NCI-H1417 (cell line): Measurements from ENCODE around the gene CALCR.

Experiments
- DNase-seq, 3 experiments: peaks; one replicate each; lab custom pipeline; 2025; lab: John Stamatoyannopoulos, UW

The CALCR gene

DNA sequence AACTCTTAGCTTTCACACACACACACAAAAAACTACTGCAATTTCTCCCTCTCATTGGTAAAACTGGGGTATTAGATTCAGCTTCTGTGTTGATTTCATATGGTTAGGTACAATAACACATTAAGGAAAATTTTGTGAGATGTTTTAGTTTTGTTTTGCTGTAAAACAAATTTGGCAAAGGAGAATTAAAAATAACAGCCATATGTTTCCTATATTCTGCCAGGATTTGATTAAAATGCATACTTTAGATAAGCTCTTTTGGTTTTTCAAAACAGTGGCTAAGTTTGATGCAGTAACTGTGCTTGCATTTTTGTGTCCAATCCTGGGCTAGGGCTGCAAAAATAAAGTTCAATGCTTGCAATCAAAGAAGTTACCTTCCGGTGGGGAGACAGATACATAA is 126.3 kb downstream of the CALCR start:
- DNase-seq = no peak

DNA sequence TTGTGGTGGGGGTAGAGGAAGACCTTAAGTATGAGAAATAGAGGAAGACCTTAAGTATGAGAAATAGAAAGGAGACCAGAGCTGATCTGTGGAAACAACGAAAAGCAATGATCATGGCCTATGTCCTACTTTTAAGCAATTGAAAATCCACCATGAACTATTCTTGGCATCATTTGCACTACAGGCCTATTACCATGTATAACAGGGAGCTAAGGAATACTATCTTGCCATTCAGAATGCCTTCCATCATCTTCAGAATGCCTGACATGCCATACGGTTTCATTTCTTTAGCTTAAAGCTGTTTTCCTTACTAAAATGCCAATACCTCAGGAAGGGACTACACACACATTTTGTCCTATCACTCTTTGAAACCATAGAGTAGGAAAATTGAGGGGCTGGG is 127.0 kb downstream of the CALCR start:
- DNase-seq = no peak

DNA sequence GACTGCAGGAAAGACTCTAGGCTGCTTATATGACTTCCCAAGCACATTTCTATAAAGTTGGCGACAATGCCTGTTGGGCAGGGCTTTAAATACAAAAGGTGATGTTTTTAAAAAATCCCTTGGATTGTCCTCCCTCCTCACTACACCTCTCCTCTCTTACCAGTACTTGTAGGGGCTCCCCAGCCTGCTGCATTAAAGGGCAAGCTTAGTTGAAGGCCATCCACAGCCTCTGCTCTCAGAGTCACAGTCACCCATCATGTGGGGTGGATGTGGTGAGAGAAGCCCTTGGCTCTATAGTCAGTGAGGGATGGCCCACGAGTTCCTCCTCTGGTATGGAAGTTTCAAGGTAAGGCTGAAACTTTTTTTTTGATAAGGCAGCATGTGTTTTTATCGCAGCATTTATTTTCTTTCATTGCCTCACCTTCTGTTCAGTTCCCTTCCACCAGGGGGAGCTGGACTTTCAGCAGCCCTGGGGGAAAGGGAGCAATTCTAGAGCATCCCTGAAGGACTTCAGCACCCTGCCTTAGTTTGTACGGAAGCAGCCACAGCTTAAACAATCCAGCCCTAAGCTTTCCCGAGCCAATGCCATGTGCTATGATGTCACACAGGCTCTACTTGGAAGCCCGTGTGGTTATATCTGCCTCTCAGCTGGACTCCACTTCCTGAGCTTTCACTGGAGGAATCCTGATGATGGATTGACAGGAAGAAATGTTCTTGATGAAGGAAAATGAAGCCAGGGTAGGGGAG is 131.9 kb downstream of the CALCR start:
- DNase-seq = peak; percentile 38 to 63 (median 44)

DNA sequence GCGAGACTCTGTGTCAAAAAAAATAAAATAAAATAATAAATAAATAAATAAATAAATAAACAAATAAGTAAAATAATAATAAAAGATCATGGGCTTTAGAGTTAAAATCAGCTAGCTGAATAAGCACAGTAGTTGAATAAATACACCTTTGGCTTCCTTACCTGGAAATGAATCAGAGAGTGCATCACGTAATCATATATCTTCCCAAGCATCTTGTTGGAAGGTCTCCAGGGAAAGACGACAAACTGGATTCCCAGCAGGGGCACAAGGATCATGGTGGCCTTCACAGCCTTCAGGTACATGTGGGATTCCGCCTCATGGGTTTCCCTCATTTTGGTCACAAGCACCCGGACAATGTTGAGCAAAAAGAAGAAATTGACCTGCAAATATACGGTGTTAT is 138.7 kb downstream of the CALCR start:
- no peak for DNase-seq

DNA sequence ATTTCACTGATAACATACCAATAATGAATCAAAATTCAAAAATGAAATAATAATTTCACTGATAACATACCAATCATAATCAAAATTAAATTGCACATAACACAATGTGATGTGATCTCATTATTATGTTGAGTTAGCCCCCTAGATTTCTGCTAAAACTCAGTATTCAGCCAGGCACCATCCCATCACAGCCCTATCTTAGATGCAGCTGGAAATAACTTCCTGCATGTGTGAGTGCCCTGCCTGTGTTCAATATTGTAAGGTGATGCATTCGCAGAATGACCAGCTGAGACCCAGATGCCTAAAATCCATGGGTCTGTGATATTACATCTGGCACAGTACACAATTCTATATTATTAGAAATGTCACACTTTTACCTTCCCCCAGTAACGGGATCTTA is 142.4 kb downstream of the CALCR start:
- no peak for DNase-seq

DNA sequence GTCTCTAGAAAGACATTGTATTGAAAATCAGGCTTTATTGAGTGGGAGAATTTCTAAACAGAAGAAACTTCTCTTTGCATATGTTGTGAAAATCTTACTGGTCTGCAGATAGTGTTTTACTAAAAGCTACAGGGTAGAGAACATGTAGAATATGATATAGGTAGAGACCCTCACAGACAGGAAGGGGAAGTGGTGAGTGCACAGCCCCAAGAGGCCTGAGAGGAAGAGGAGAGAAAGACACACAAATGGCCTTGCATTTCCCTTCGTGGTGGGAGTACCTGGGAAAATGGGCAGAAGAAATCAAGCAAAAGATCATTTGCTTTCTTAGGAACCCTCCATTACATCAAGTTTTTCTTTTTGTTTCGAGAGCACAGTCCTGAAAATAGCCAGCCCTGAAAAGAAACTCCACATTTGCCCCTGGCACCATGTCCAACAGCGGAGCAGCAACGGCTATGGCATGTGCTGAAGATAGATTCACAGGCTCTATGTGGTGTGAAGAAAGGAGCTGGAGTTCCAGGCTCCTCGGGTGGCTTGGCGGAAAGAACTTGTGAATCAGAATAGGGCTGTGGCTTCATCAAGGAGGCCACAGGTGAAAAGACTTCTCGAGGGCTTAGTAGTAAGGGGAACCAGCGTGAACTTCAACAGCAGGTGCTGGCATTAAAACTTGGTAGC is 143.5 kb downstream of the CALCR start:
- DNase-seq = no peak

DNA sequence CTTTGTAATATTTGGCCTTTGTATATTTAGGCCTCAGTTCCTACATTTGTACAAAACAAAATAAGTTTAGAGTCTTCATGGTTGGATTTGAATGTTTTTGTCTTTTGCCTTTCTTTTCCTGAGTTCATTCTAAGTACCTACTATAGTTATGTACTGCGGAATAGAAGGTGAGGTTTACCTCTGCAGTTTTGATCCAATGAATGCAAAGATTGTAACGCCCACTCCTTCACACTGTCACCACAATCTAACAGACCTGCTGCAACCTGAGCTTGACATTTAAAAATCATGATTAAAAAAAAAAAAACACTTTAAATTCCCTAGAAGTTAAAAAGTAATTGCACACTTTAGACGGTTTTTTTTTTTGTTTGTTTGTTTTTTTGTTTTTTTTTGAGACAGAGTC is 145.0 kb downstream of the CALCR start:
- DNase-seq = no peak

DNA sequence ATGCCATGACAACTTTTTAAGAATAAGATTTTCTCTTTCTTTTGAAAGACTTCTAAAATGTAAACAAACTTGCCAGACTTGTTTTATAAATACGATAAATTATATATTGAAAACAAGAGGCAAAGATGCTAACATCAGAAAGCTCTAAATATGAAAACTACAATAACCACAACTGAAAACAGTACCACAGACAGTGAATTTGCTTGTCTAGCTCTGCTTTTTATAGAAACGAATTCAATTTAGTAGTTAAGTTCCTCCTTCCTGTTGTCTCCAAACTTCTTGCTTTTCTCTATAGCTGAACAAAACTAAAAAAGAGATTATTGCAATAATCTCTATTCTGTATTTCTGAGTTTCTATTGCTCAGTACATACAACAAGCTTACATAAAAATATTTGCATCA is 147.4 kb downstream of the CALCR start:
- no peak for DNase-seq

DNA sequence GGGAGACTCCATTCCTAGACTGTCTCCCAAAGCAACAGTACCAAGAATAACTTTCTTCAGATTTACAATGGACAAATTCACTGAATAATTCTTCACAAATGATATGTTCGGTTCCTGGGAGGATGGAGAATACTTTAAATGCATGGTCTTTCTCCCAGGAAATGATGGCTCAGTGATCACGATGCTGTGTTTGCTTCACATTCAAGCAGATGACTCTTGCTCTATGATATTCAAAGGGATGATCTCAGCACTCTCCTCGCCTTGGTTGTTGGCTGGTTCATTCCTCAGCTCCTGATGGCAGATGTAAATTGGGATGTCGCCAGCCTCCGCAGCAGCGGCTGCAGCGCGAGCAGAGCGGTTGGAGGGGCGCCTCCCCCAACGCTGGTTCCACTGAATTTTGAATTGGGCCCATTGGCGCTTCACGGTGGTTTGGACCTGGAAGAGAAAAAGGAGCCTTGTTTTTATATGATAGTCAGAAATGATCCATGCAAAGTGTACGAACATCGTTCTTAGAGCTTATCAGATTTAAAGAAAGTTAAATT is 148.3 kb downstream of the CALCR start:
- DNase-seq = no peak

DNA sequence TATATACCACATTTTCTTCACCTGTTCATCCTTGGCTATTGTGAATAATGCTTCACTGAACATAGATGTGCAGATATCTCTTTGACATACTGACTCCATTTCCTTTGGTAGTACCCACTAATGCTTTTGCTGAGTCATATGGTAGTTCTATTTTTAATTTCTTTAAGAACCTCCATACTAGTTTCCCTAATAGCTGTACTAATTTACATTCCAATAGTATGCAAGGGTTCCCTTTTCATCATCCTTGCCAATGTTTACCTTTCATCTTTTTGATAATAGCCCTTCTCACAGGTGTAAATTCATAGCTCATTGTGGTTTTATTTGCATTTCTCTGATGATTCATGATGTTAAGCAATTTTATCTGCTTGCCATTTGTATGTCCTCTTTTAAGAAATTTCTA is 159.9 kb downstream of the CALCR start:
- peak in 2 of 3 experiments; percentile 29 to 83 for DNase-seq

DNA sequence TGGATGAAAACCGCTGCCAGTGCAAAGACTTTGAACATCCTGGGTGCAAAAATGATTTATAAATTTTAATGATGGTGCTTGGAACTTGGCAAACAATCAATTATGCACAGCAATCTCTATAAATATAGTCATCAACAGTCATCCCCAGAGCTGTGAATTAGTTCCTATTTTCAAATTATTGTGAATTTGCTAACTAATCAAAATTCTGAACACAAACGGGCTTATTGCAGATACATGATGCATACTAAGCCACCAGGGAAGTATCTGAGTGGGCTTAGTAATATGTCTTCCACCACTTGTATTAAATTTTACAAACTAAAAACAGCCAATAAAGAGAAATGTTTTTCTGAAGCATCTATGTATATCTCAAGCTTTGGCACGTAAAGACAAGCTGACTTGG is 165.2 kb downstream of the CALCR start:
- DNase-seq = peak in 1 of 3 experiments; percentile 34

DNA sequence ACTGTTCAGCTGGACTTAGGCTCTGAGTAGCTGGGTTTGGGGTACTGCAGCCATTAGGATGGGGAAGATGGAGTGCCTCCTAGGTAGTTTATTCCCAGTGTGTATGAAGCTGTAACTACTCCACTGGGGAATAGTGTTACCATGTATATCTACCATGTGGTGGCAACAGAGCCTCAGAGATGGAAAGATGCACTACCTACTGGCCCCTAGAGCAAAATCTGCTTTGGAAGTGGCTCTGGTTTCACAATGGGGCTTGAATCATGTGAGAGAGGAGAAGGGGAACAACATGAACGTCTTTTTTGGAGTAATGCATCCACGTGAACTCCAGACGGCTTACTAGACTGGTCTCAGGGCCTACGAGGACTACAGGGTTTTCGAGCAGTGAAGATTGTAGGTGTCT is 167.3 kb downstream of the CALCR start:
- no peak for DNase-seq

DNA sequence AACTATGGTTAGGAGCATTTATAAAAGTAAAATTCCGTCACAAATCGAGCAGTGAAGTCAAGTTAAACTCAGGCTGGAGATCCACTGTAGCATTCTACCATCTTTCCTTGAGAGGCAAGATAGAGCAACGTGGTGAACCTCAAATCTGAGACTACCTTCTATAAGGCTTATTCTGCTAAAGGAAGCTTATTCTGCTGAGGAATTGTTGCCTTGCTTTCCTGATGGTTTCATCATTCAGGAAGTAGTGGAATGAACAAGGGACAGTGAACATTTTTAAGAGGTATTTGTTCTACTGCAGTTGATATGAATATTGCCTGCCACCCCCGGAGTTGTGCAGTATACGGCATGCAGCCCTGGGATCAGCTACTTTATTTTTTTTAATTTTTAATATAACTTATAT is 171.6 kb downstream of the CALCR start:
- DNase-seq = no peak

DNA sequence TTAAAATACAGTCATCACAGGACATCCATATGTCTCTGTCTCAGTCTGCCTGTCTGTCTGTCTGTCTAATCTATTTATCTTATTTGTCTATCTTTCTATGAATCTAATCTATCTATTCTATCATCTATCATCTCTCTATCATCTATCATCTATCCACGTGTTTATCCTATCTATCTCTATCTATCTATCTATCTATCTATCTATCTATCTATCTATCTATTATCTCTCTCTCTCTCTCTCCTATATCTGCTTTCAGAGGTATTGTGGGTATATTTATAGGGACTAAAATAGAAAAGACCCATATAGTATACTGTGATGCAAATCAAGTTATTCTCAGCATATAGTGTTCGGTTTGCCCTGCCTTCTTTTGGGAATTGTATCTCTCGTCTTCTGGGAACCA is 174.9 kb downstream of the CALCR start:
- DNase-seq = no peak

DNA sequence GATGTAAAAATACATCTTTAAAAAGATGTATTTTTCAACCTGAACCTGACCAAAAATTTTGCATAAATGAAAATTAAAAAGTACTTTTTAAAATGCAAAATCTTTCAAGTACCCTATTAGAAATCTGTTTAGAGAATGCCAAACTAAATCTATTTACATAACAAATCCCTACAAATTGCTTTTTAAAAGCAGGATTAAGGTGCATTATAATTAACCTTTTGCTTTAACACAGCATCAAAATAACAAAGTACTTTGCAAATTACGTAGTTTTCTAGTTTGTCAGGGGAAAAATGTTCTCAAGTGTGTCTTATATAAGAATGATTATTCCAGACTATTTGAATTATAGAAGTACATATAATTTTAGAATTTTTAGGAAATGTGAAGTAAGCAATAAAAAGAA is 181.5 kb downstream of the CALCR start:
- DNase-seq = no peak

DNA sequence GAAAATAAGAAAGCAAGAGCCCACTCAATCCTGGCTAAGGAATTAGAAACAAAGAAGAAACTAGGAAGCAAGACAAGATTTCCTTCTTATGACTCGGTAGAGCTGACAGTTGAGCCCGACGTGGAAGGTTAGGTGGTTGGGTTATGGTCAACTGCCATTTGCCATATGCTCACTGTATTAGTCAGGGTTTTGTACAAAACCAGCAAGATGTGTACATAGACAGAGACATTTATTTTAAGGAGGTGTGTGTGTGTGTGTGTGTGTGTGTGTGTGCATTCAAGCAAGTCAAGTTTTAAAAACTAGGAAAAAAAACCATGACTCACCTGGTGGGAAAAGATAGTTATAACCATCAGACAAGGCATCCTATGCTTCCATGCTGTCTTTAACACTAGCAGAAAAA is 183.9 kb downstream of the CALCR start:
- no peak for DNase-seq

DNA sequence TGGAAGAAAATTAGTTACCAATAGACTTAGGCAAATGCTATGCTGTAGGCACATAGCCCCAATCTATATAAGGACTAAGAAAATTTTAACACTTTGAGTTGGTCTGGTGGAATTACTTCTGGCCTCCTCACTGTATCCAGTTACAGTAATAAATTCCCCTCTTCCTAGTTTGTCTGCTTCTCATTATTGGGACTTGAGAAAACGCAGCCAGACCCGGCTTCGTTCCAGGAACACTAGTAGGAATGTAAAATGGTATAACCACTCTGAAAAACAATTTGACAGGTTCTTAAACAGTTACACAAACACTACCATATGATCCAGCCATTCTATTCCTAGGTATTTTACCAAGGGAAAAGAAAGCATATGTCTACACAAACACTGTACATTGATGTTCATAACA is 192.2 kb downstream of the CALCR start:
- DNase-seq = no peak

DNA sequence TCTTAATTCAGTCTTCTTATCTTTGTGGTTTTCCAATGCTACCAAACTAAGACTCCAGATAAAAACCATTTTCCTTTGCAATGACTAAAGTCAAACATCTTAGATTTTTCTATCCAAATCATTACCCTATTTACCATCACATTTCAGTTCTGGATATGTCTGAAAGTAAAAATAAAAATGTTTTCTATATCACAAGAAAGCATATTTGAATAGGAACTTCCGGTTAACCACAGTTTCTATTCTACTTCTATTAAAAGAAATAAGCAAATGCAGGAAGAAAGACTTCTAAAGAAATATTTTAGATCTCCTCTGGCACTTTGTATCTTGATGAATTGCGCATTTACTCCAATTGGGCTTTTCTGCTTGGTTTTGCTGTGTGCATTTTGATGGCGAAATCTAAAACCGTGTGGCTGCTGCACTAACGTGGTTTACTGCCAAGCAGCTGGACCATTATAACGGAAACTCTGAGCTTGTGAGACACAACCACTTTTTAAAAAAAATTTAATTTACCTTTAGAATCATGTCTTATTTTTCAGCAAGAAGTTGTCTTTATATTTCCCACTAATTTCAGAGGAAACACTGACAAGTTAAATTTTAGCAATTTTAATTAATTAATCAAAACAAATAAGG is 196.3 kb downstream of the CALCR start:
- DNase-seq = no peak

DNA sequence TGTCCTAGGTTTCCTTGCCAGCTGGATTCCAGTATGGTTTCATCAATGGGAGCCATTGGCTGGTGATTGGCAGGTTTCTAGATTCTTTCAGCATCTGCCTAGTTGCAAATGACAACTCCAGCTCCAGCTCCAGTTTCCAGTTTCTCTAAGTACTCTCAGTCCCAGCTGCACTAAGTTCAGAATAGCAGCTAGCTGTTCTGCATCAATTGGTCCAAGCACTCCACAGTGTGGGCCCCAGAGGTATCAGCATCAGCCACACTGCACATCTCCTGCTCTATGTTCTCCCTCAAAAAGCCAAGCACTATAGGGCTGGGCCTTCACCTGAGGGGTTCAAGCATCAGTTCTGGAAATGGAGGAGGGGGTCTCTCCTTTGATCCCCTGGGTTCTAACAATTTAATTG is 198.9 kb downstream of the CALCR start:
- DNase-seq = no peak
